ENCODE data around the gene UGT3A2. TPM values are rescaled to one million over a fixed set of nuclear protein-coding genes. Genes with fewer than 3 reads are reported as not detected.

The UGT3A2 gene
- total and polyA plus RNA-seq, 2 donors (not counting 1 experiment from before 2014, with no cell fraction given) = not detected

DNA sequence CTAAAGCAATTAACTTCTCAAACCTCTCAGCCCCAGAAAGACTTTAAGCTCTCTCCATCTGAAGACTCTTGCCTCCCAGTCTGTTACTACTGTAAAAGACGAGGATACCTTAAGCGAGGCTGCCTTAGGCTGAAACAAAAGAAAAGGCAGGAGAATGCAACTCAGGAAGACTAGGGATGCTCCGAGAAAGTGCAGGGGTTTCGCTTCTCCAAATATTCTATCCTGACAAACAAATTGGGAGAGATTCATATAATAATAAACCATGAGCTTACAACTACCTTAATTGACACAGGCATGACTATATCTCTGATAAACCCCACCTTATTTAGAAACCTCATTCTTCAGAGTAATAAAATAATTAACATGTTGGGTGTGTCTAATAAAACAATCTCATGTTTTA, 70.6 kb downstream of the UGT3A2 start:
- Histone ChIP-seq H3K4me1 (ENCODE audit: control insufficient read depth in 2 of 2, insufficient read depth in 2 of 2, low read length in 2 of 2) (no peaks in the 10 kb centered on the region), H3K4me2 (replicated peaks; ENCODE audit: low read depth, low read length, poor library complexity, severe bottlenecking) (no peak overlapping the region), H3K36me3 (replicated peaks in 1 of 2; ENCODE audit: control extremely low read depth in 1 of 2, control insufficient read depth in 1 of 2, extremely low read depth in 1 of 2, insufficient read depth in 2 of 2, low read length in 1 of 2) (no peaks in the 10 kb centered on the region), H4K20me1 (ENCODE audit: control insufficient read depth, insufficient read depth, low read length, poor library complexity, severe bottlenecking) (no peaks in the 10 kb centered on the region), H3K4me3 (ENCODE audit: control extremely low read depth in 1 of 5, extremely low read depth in 1 of 5, insufficient read depth in 1 of 5, low read depth in 2 of 5, low read length in 4 of 5) (no peak overlapping the region), H3K27ac (ENCODE audit: low read length in 2 of 2) (no peak overlapping the region), H3K79me2 (ENCODE audit: control insufficient read depth, insufficient read depth, low read length) (no peaks in the 10 kb centered on the region), H3K27me3 (replicated peaks in 1 of 4; ENCODE audit: control extremely low read depth in 1 of 4, control insufficient read depth in 3 of 4, insufficient read depth in 4 of 4, low read length in 3 of 4) (peaks cover 0 to 3% (median 0%) of the 10 kb centered on the region in 4 experiments), H3K9ac (ENCODE audit: low read length) (no peak overlapping the region), H3K9me3 (ENCODE audit: control extremely low read depth in 1 of 3, control insufficient read depth in 2 of 3, insufficient read depth in 1 of 3, low read length in 2 of 3) (no peaks in the 10 kb centered on the region), H2AFZ (ENCODE audit: insufficient read depth, low read depth, low read length, poor library complexity, severe bottlenecking) (no peak overlapping the region)
- no peaks in the 10 kb centered on the region for H3K4me1 Mint-ChIP-seq
- WGBS (ENCODE audit: insufficient coverage) = no CpG with 5 or more reads among the region's 4 CpGs
- no peak overlapping the region for H3K4me3 Mint-ChIP-seq
- ChIA-PET CTCF (interaction anchor here (0.7 kb wide), 1 partner anchor 448 kb away, joined by 5 read pairs; no protein-coding TSS in a partner anchor), POLR2A (no interaction called here)
- DNase-seq (no peak), ATAC-seq (ENCODE audit: low read depth) (no peak)
- H3K27me3 Mint-ChIP-seq = peaks cover 5% of the 10 kb centered on the region
- no peak for TF ChIP-seq EZH2 (IDR thresholded peaks at IDR 0.05; ENCODE audit: borderline replicate concordance, insufficient read depth, low read depth, low read length, poor library complexity, severe bottlenecking)
- TF ChIP-seq, protein P1, sequence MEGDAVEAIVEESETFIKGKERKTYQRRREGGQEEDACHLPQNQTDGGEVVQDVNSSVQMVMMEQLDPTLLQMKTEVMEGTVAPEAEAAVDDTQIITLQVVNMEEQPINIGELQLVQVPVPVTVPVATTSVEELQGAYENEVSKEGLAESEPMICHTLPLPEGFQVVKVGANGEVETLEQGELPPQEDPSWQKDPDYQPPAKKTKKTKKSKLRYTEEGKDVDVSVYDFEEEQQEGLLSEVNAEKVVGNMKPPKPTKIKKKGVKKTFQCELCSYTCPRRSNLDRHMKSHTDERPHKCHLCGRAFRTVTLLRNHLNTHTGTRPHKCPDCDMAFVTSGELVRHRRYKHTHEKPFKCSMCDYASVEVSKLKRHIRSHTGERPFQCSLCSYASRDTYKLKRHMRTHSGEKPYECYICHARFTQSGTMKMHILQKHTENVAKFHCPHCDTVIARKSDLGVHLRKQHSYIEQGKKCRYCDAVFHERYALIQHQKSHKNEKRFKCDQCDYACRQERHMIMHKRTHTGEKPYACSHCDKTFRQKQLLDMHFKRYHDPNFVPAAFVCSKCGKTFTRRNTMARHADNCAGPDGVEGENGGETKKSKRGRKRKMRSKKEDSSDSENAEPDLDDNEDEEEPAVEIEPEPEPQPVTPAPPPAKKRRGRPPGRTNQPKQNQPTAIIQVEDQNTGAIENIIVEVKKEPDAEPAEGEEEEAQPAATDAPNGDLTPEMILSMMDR (IDR thresholded peaks at IDR 0.05) = no peak
- no peak overlapping the region for H3K27ac Mint-ChIP-seq
- H3K9me3 Mint-ChIP-seq (ENCODE audit: insufficient read depth) = no peaks in the 10 kb centered on the region
- intact Hi-C loops (cut with micrococcal nuclease) = no loop called here

DNA sequence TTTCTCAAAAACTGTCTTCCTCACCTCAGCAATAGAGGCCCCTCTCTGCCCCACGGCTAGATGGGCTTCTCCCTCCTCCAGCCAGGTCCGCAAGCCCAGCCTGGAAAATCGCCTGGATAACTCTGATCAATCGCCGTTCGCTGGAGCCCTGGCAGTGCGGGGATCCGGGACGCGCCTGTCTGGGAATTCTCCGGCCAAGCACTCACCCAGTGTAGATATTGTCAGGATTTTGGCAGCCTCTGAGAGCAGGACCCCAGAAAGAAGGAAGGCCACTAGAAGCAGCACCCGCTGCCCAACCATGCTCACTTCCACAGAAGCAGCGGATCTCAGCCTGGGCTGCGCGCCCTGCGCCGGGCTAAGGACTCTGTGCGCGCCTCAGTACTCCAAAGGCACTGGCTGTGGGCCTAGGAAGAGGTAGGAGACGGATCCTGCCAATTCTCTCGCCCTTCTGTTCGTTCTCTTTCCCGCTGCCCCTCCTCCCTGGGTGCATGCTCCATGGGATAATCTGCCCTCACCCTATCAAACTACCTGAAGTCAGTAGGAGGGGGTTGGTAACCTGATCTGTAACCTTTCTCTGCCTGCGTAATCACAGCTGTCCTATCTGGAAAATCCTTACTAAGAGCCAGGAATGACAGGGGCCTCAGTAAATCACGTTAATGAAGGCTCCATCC, 75.6 kb downstream of the UGT3A2 start, which contains the start of gene UGT3A1:
Gene UGT3A1, minus strand, starts transcription at position 450 of the 671 bp plus-strand sequence. Its CDS starts 150 bp downstream, at position 300.
- Mint-ChIP-seq H3K27me3 (peaks cover 11% of the 10 kb centered on the region), H3K4me3 (no peak within 1 kb of the TSS), H3K4me1 (no peaks in the 10 kb centered on the region), H3K27ac (no peak within 1 kb of the TSS), H3K9me3 (ENCODE audit: insufficient read depth) (no peaks in the 10 kb centered on the region)
- no peaks in the 10 kb centered on the region for H4K20me1 ChIP-seq (ENCODE audit: control insufficient read depth, insufficient read depth, low read length, poor library complexity, severe bottlenecking)
- peaks cover 0 to 3% (median 0%) of the 10 kb centered on the region in 4 experiments for H3K27me3 ChIP-seq (replicated peaks in 1 of 4; ENCODE audit: control extremely low read depth in 1 of 4, control insufficient read depth in 3 of 4, insufficient read depth in 4 of 4, low read length in 3 of 4)
- no peaks in the 10 kb centered on the region for H3K79me2 ChIP-seq (ENCODE audit: control insufficient read depth, insufficient read depth, low read length)
- no peak within 1 kb of the TSS for H3K9ac ChIP-seq (ENCODE audit: low read length)
- WGBS (ENCODE audit: insufficient coverage) = 41% methylated on average over 18 of the region's 25 CpGs
- no peaks in the 10 kb centered on the region for H3K36me3 ChIP-seq (replicated peaks in 1 of 2; ENCODE audit: control extremely low read depth in 1 of 2, control insufficient read depth in 1 of 2, extremely low read depth in 1 of 2, insufficient read depth in 2 of 2, low read length in 1 of 2)
- no peak within 1 kb of the TSS for H3K4me3 ChIP-seq (ENCODE audit: control extremely low read depth in 1 of 5, extremely low read depth in 1 of 5, insufficient read depth in 1 of 5, low read depth in 2 of 5, low read length in 4 of 5)
- ChIA-PET CTCF (no interaction called here), POLR2A (no interaction called here)
- no peak for ATAC-seq (ENCODE audit: low read depth)
- intact Hi-C loops (cut with micrococcal nuclease) = no loop called here
- no peaks in the 10 kb centered on the region for H3K4me1 ChIP-seq (ENCODE audit: control insufficient read depth in 2 of 2, insufficient read depth in 2 of 2, low read length in 2 of 2)
- TF ChIP-seq, protein P1 (IDR thresholded peaks at IDR 0.05) = no peak
- DNase-seq = no peak
- H2AFZ ChIP-seq (ENCODE audit: insufficient read depth, low read depth, low read length, poor library complexity, severe bottlenecking) = no peak within 1 kb of the TSS
- no peak within 1 kb of the TSS for H3K27ac ChIP-seq (ENCODE audit: low read length in 2 of 2)
- peaks cover 0 to 9% (median 0%) of the 10 kb centered on the region in 3 donors for H3K9me3 ChIP-seq (ENCODE audit: control extremely low read depth in 1 of 3, control insufficient read depth in 2 of 3, insufficient read depth in 1 of 3, low read length in 2 of 3)
- H3K4me2 ChIP-seq (replicated peaks; ENCODE audit: low read depth, low read length, poor library complexity, severe bottlenecking) = no peak within 1 kb of the TSS

Measured in B cell (primary cell).